Measurements from ENCODE around the gene ANXA6.
"Not testable (repeated sequence)": the region's sequence is repeated elsewhere in the genome, so short reads cannot be mapped to it uniquely, and the experiment has no call there.

ANXA6 gene

DNA sequence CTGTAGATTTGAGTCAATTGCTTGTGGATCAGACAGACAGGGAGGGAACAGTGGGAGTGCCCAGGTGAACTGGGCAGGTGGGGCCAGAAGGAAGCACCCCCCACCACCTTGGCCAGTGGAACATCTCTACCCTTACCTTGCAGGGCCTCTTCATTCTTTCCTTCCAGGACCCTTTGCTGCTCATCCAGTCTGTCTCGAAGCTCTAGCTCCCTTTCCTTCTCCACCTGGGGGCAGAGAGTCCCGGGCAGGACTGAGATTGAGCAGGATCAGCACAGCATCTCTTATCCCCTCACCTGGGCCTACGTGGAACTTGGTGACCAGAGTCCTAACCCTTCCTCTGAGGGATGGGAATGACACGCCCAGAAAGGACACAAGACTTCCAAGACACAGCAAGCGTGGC, 41.3 kb upstream of the ANXA6 start:
- DNase-seq (ENCODE audit: low read depth) = no peak
- TF ChIP-seq, protein P1, sequence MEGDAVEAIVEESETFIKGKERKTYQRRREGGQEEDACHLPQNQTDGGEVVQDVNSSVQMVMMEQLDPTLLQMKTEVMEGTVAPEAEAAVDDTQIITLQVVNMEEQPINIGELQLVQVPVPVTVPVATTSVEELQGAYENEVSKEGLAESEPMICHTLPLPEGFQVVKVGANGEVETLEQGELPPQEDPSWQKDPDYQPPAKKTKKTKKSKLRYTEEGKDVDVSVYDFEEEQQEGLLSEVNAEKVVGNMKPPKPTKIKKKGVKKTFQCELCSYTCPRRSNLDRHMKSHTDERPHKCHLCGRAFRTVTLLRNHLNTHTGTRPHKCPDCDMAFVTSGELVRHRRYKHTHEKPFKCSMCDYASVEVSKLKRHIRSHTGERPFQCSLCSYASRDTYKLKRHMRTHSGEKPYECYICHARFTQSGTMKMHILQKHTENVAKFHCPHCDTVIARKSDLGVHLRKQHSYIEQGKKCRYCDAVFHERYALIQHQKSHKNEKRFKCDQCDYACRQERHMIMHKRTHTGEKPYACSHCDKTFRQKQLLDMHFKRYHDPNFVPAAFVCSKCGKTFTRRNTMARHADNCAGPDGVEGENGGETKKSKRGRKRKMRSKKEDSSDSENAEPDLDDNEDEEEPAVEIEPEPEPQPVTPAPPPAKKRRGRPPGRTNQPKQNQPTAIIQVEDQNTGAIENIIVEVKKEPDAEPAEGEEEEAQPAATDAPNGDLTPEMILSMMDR (IDR thresholded peaks at IDR 0.05; ENCODE audit: low read length, missing control alignments) = no peak
- no peak overlapping the region for H3K4me3 ChIP-seq (replicated peaks; ENCODE audit: low read depth, low read length)

DNA sequence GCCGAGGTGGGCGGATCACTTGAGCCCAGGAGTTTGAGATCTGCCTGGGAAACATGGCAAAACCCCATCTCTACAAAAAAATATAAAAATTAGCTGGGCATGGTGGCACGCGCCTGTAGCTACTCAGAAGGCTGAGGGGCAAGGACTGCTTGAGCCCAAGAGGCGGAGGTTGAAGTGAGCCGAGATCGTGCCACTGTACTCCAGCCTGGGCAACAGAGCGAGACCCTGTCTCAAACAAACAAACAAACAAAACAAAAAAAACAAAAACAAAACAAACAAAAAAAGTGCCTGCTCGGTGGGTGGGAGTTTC, 39.7 kb upstream of the ANXA6 start:
- not testable (repeated sequence) for DNase-seq (ENCODE audit: low read depth); H3K4me3 ChIP-seq (replicated peaks; ENCODE audit: low read depth, low read length)

DNA sequence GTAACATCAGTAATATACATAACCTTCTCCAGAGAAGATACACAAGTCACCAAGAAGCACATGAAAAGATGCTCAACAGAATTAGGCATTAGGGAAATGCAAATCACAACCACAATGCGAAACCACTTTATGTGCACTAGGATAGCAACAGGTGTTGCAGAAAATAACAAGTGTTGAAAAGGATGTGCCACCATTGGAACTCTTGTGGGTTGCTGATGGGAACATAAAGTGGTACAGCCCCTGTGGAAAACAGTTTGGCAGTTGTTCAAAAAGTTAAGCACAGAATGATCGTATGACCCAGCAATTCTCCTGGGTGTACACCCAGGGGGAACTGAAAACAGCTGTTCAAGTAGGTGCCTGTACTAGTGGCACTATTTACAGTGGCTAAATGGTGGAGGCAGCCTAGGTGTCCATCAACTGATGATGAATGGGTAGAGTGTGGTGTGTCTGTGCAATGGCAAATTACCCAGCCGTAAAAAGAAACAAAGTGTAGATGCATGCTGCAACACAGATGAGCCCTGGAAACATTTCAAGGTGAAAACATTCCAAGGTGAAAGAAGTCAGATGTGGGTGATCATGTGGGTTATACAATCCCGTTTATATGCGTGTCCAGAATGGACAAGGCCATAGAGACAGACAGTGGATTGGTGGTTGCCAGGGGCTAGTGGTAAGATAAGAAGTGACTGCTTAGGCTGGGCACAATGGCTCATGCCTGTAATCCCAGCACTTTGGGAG, 39.1 kb upstream of the ANXA6 start:
- DNase-seq (ENCODE audit: low read depth) = no peak
- H3K4me3 ChIP-seq (replicated peaks; ENCODE audit: low read depth, low read length) = no peak overlapping the region
- TF ChIP-seq, protein P1 (IDR thresholded peaks at IDR 0.05; ENCODE audit: low read length, missing control alignments) = no peak

DNA sequence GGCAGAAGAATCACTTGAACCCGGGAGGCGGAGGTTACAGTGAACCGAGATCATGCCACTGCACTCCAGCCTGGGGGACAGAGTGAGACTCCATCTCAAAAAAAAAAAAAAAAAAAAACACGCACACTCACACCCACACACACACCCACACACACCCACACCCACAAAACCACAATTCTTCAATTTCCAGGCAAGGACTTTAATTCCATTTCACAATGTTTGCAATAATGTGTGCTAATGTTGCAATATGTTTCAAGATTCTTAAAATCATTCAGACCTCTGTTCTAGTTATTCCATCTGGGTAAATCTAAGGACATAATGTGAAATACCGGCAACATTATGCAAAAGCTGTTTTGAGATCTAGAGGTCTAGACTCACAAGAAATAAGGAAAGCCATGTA, 38.0 kb upstream of the ANXA6 start:
- DNase-seq (ENCODE audit: low read depth) = peak; percentile 82
- H3K4me3 ChIP-seq (replicated peaks; ENCODE audit: low read depth, low read length) = no peak overlapping the region
- TF ChIP-seq, protein P1 (IDR thresholded peaks at IDR 0.05; ENCODE audit: low read length, missing control alignments) = no peak

DNA sequence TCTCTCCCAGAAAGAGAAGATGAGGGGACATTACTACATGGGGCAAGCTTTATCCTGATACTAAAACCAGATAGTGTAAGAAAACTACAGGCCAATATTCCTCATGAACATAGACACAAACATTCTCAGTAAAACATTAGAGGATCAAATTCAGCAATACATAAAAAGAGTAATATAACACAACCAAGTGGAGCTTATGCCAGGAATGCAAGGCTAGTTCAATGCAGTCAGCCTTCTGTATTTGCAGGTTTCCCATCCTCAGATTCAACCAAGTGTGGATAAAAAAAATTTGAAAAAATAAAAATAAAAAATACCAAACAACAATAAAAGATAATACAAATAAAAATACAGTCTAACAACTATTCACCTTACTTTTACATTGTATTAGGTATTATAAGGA, 35.0 kb upstream of the ANXA6 start:
- no peak for DNase-seq (ENCODE audit: low read depth)
- no peak overlapping the region for H3K4me3 ChIP-seq (replicated peaks; ENCODE audit: low read depth, low read length)
- TF ChIP-seq, protein P1 (IDR thresholded peaks at IDR 0.05; ENCODE audit: low read length, missing control alignments) = no peak

DNA sequence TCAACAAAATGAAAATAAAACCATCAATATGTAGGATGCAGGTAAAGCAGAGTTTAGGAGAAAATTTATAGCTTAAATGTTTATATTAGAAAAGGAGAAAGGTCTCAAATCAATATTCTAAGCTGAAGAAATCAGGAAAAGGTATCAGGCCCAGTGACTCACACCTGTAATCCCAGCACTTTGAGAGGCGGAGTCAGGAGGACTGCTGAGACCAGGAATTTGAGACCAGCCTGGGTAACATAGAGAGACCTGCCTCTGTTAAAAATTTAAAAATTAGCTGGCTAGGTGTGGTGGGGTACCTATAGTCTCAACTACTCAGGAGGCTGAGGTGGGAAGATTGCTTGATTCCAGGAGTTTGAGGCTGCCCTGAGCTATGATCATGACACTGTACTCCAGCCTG, 34.1 kb upstream of the ANXA6 start:
- TF ChIP-seq, protein P1 (IDR thresholded peaks at IDR 0.05; ENCODE audit: low read length, missing control alignments) = no peak
- DNase-seq (ENCODE audit: low read depth) = no peak
- H3K4me3 ChIP-seq (replicated peaks; ENCODE audit: low read depth, low read length) = no peak overlapping the region

DNA sequence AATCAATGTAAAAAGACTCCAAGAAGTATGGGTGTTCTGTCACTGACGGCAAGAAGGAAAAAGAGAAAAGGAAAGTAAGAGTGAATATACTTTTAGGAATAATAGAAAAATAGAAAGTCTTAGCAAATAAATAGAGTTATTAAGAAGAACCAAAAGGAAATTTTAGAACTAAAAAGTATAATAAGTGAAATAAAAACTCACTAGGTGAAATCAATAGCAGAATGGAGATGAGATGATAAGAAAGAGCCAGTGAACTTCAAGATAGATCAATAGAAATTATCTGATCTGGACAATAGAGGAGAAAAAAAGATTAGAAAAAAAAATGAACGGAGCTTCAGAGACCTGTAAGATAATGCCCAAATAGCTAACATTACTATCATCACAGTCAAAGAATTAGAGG, 31.6 kb upstream of the ANXA6 start:
- no peak overlapping the region for H3K4me3 ChIP-seq (replicated peaks; ENCODE audit: low read depth, low read length)
- TF ChIP-seq, protein P1 (IDR thresholded peaks at IDR 0.05; ENCODE audit: low read length, missing control alignments) = no peak
- DNase-seq (ENCODE audit: low read depth) = no peak
